Ammon's horn (tissue), 1 donor: ENCODE results near the gene FKBP14.

Experiments
- DNase-seq: peaks from one replicate; pipeline ENCODE4 v3.0.0-alpha.2; 2016; ENCODE audit warnings: low spot score

Gene FKBP14

DNA sequence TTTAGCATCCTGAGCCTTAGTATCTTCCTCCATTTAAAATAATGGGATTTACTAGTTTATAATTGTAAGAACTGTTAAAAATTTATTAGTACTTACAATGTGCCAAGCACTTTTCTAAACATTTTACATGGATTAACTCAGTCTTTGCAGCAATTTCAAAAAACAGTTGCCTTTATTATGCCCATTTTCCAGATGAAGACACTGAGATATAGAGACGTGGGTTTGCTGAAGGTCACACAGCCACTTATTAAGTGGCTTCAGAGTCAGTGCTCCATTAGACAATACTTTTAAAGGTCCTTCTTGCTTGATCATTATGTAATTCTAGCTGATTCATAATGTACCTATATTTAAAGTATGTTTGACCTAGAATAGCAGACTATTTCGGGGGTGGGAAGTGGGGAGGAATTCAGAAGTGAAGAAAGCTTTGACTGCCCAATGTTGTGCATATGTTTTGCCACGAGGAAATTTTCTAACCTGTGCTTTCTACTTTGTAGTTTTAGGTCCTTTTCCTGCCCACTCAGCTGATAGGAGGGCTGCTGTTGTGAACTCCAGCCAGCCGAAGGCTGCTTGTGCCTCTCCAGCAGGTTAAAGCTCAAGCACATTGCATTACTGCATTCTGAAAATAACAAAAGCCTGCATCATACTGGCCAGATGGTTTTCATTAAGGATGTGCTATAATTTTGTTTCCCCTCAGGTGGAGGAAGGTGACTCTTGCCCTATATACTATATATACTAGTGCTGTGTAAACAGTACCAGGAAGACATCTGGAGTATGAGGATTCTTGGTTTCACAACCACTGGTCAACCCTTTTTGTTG lies 6.0 kb upstream of the FKBP14 start:
- DNase-seq: no peak

DNA sequence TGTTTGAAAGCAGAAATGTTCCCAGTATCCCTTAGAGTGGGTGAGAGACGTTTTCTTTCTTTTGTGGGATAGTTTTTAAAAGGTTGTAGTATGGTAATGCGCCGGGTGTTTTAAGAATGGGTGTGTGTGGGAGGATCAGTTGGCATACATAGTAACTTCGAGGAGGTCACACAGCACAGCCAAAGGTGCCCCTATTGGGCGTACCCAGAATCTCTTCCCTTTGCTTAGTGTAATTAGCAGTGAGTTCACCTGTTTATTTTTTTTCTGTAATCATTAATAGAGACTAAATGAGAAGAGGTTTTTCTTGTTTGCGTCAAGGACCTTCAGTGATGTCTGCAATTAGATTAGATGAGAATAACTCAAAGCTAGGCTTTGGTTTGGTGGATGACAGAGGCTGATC lies 3.2 kb upstream of the FKBP14 start:
- DNase-seq: no peak

DNA sequence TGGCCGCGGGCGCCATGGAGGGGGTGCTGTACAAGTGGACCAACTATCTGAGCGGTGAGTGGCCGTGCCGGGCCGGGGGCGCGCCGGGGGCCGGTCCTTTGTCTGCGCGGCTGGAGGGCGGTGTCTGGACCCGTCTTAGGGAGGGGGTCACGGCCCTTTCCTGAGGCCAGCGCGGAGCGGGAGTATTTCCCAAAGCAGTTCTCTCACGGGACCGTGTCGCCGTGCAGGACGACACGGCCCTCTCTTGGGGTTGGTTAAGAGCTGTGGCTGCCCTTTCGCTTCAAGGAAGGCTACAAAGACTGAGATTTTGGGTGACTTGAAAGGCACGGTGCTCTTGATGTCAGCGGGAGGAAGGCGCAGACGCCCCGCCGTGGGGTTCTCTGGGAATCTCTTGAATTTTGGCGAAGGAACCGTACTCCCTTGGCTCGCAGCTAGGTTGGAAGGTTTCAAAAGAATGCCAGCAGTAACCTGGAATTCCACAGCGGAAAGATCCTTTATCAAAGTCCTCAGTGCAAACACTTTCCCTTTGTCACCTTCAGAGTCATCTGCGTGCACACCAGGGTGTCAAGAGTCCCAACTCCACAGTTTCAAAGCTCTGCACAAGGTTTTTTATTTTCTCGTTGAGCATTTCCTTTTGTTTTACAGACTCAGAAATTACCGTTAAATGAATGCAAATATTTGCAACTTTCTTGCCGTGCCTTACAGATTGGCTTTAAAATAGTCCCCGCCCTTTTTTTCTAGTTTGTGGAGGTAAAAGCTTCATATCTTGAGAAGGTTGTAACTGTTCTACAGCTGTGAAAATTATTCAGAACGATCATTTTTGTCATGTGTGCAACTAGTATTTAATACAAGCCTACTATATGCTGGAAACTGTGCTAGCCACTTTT lies 2.5 kb upstream of the FKBP14 start:
- peak; percentile 48 for DNase-seq

GRCh38 chr7:30028216-30028748 lies 1.8 kb upstream of the FKBP14 start, which contains the start of gene PLEKHA8:
TSS of gene PLEKHA8 (plus strand) at chr7:30028412. CDS start at chr7:30028763, 351 bp downstream.
- peak; percentile 92 for DNase-seq

DNA sequence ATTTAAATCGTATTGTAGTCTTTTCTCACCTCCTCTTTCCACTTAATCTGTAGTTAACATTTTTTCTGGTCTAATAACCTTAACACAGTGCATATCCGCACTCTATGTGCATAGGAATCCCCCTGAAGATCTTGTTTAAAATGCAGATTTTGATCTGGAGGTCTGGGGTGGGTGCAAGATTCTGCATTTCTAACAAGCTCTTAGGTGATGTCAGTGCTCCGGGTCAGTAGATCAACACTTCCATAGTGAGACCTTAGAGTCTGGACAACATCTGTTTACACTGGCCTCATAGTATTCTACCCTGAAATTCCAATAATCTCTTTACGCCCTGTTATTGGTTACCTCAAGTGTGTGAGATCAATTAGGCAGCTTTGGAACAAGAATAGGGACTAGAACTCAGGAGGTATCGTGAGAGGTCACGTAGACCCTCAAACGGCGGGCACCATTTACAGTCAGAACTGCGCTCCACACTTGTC lies 1.3 kb upstream of the FKBP14 start:
- no peak for DNase-seq

DNA sequence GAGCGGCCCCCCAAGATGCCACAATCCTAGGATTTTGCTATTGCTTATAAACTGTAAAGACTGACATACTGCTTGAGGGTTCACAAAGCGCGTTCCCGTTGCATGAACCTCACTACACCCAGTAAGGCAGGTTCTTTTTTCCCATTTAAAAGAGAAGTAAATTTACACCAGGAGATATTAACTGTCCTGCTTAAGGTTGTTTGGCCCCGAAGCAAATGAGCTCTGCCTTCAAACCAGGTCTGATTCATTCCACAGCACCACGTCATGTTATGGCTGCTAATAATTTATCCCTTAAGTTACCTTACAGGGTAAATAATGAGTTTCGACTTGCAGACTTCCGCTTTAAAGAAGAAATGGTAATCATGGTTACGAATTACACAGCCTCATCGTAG lies 559 bp upstream of the FKBP14 start:
- DNase-seq: peak; percentile 54

DNA sequence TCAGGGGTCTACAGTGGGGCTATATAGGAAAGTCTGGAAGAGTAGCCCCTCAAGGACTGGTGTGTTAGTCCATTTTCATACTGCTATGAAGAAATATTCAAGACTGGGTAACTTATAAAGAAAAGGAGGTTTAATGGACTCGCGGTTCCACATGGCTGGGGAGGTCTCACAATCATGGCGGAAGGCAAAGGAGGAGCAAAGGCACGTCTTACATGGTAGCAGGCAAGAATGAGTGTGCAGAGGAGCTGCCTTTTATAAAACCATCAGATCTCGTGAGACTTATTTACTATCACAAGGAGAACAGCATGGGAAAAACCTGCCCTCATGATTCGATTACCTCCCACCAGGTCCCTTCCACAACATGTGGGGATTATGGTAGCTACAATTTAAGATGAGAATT lies 3.0 kb downstream of the FKBP14 start:
- no peak for DNase-seq

DNA sequence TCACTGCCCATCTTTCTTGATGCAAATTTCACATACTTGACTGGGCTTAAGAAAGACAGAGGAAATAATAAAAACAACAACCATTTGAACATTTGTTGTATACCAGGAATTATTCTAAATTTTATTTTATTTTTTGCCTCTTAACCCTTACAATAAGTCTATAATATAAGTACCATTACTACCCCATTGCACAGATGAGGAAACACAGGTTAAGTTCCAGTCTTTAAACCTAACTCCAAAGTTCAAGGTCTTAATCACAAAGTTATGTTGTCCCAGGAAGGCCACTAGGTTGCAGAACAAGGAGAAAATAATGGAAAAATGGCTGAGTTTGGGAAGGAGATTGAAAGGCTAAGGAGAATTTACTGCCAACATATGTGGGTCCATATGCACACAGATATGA lies 3.5 kb downstream of the FKBP14 start:
- no peak for DNase-seq

DNA sequence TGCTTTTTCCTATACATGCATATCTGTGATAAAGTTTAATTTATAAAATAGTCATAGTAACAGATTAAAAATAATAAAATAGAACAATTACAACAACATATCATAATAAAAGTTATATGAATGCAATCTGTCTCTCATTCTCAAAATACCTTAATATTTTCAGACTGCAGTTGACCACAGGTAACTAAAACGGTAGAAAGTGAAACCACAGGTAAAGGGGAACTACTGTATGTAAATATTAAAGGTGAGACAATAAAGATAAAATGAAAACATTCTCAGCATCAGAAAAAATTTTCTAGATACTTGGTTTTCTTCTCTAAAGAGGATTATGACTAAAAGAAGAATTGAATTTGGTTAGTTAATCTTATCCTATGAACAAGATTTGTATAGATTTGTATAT lies 6.0 kb downstream of the FKBP14 start:
- DNase-seq: no peak

DNA sequence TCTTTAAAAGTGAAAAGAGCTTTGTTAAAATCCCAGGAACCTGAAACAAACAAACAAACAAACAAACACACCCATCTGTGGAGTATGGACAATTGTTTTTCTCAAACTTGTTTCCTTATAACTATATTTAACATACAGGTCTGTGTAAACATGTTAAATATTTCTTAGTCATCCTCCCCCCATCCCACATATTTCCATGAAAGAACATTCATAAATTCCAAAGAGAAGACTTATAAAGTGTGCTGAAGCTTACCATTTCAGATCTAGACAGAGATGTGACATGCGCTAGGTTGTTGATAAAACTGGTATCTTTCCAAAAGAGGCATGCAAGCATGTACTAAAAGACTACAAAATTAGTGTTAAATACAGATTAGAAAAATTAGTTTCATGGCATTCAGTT lies 6.5 kb downstream of the FKBP14 start:
- DNase-seq: no peak

GRCh38 chr7:30019387-30019786 lies 7.1 kb downstream of the FKBP14 start:
- DNase-seq: no peak

GRCh38 chr7:30018451-30018850 lies 8.1 kb downstream of the FKBP14 start:
- no peak for DNase-seq

- no peak for DNase-seq
Observed at GRCh38 chr7:30012757-30013156, 13.7 kb downstream of the FKBP14 start.

DNA sequence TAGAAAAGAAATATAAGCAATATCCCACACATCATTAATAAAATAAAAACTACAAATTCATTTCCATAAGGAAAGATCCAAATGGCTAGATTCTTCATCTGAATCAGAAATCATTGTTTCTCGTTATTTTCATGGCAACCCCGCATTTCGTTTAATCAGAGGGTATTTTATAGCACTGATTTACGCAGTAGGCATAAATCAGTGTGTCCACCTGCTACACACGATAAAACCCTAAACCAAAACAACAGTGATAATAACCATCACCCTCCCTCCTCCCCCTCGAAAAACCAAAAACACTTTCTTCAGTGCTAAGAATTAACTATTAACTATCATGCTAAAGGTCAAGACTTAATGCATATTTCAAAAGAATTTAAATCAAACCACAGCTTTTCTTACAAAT lies 16.5 kb downstream of the FKBP14 start:
- no peak for DNase-seq

DNA sequence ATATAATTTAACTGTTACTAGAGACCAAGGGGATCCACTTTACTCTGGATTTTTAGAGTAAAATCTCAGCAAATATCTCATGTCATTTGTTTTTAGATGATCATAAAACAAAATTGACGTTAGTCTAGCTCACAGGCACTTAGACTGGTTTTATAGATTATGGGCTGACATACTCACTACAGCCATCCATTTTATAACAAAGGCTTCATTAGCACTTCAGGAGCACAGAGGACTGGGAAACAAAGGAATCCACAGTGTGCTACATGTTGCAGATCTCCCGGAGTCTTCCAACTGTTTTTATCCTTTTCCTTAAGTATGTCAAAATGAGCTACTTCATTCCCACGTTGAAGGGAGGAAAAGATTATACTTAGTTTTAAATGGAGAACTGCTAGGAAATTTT lies 21.0 kb downstream of the FKBP14 start:
- no peak for DNase-seq

- no peak for DNase-seq
Observed at GRCh38 chr7:30003098-30003497, 23.4 kb downstream of the FKBP14 start.

GRCh38 chr7:30001998-30002397 lies 24.5 kb downstream of the FKBP14 start:
- DNase-seq: no peak

GRCh38 chr7:29998489-29998888 lies 28.0 kb downstream of the FKBP14 start:
- DNase-seq: no peak

GRCh38 chr7:29996321-29996720 lies 30.2 kb downstream of the FKBP14 start:
- no peak for DNase-seq

GRCh38 chr7:29995652-29996051 lies 30.9 kb downstream of the FKBP14 start:
- DNase-seq: no peak

DNA sequence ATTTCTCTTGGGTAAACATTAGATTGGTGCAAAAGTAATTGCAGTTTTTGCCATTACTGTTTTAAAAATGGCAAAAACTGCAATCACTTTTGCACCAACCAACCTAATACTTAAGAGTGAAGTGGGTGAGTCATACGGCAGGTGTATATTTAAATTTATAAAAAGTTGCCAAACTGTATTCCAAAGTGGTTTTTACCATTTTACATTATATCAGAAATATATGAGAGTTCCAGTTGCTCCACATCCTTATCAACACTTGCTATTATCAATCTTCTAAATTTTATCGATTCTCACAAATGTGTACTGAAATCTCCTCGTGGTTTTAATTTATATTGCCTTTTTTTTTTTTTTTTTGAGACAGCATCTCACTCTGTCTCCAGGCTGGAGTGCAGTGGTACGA lies 33.4 kb downstream of the FKBP14 start:
- DNase-seq: no peak

GRCh38 chr7:29991937-29992336 lies 34.6 kb downstream of the FKBP14 start:
- DNase-seq: no peak

- no peak for DNase-seq
Observed at GRCh38 chr7:29990931-29991330, 35.6 kb downstream of the FKBP14 start.
